ENCODE measurements around the gene SLC9C1. TPM values are rescaled to one million over a fixed set of nuclear protein-coding genes. Genes with fewer than 3 reads are reported as not detected.
A peak's percentile ranks its signal among the peaks of the same experiment; 100 is the strongest.

The SLC9C1 gene
- polyA plus RNA-seq, 4 donors = 0.45 to 0.72 (median 0.60) TPM

GRCh38 chr3:112308151-112308911 lies 14.3 kb upstream of the SLC9C1 start:
- no peak for DNase-seq (ENCODE audit: low read depth in 4 of 4, low spot score in 3 of 4)

GRCh38 chr3:112307557-112307956 lies 13.5 kb upstream of the SLC9C1 start:
- no peak for DNase-seq (ENCODE audit: low read depth in 4 of 4, low spot score in 3 of 4)

GRCh38 chr3:112306825-112307224 lies 12.8 kb upstream of the SLC9C1 start:
- DNase-seq (ENCODE audit: low read depth in 4 of 4, low spot score in 3 of 4) = no peak

- DNase-seq (ENCODE audit: low read depth in 4 of 4, low spot score in 3 of 4) = no peak
Observed at GRCh38 chr3:112304611-112305010, 10.6 kb upstream of the SLC9C1 start.

GRCh38 chr3:112303764-112304325 lies 9.8 kb upstream of the SLC9C1 start:
- peak in 2 of 4 donors; percentile 48 to 51 for DNase-seq (ENCODE audit: low read depth in 4 of 4, low spot score in 3 of 4)

GRCh38 chr3:112302881-112303763 lies 9.1 kb upstream of the SLC9C1 start:
- DNase-seq (ENCODE audit: low read depth in 4 of 4, low spot score in 3 of 4) = peak in 1 of 4 donors; percentile 44

- no peak for DNase-seq (ENCODE audit: low read depth in 4 of 4, low spot score in 3 of 4)
Observed at GRCh38 chr3:112302150-112302830, 8.3 kb upstream of the SLC9C1 start.

GRCh38 chr3:112298781-112299180 lies 4.8 kb upstream of the SLC9C1 start:
- no peak for DNase-seq (ENCODE audit: low read depth in 4 of 4, low spot score in 3 of 4)

GRCh38 chr3:112297714-112298113 lies 3.7 kb upstream of the SLC9C1 start:
- DNase-seq (ENCODE audit: low read depth in 4 of 4, low spot score in 3 of 4) = no peak

- DNase-seq (ENCODE audit: low read depth in 4 of 4, low spot score in 3 of 4) = no peak
Observed at GRCh38 chr3:112289011-112289410, 5.0 kb downstream of the SLC9C1 start.

- DNase-seq (ENCODE audit: low read depth in 4 of 4, low spot score in 3 of 4) = no peak
Observed at GRCh38 chr3:112280266-112280665, 13.8 kb downstream of the SLC9C1 start.

- DNase-seq (ENCODE audit: low read depth in 4 of 4, low spot score in 3 of 4) = no peak
Observed at GRCh38 chr3:112273536-112273935, 20.5 kb downstream of the SLC9C1 start.

GRCh38 chr3:112261742-112262141 lies 32.3 kb downstream of the SLC9C1 start:
- DNase-seq (ENCODE audit: low read depth in 4 of 4, low spot score in 3 of 4) = no peak

GRCh38 chr3:112260563-112260962 lies 33.5 kb downstream of the SLC9C1 start:
- DNase-seq (ENCODE audit: low read depth in 4 of 4, low spot score in 3 of 4) = no peak

GRCh38 chr3:112253301-112253971 lies 40.6 kb downstream of the SLC9C1 start:
- no peak for DNase-seq (ENCODE audit: low read depth in 4 of 4, low spot score in 3 of 4)

- no peak for DNase-seq (ENCODE audit: low read depth in 4 of 4, low spot score in 3 of 4)
Observed at GRCh38 chr3:112247900-112248299, 46.1 kb downstream of the SLC9C1 start.

GRCh38 chr3:112247350-112247749 lies 46.7 kb downstream of the SLC9C1 start:
- no peak for DNase-seq (ENCODE audit: low read depth in 4 of 4, low spot score in 3 of 4)

- DNase-seq (ENCODE audit: low read depth in 4 of 4, low spot score in 3 of 4) = no peak
Observed at GRCh38 chr3:112233083-112233482, 60.9 kb downstream of the SLC9C1 start.

GRCh38 chr3:112231727-112232126 lies 62.3 kb downstream of the SLC9C1 start:
- no peak for DNase-seq (ENCODE audit: low read depth in 4 of 4, low spot score in 3 of 4)

- no peak for DNase-seq (ENCODE audit: low read depth in 4 of 4, low spot score in 3 of 4)
Observed at GRCh38 chr3:112230033-112230432, 64.0 kb downstream of the SLC9C1 start.

All from left renal pelvis (tissue), 4 donors.